Panc1 (cell line): Measurements from ENCODE around the gene GRID1. TPM values are rescaled to one million over a fixed set of nuclear protein-coding genes. Genes with fewer than 3 reads are reported as not detected.

ENCODE experiments used
- ATAC-seq: fragments of 200-7000 bp; cut with Tn5 transposase; 2 replicates; pipeline ENCODE4 v1.9.1; 2020; ENCODE audit warnings: mild to moderate bottlenecking, moderate library complexity
- BruUV-seq: library from RNA; stranded (reverse); fragments of 400-500 nt; replicated peaks from 2 replicates; lab custom pipeline; 2021; lab: Mats Ljungman, UMichigan
- CTCF ChIA-PET: fragments of 300-600 bp; sonication (Branson Sonifier 250); formaldehyde crosslinking; loops from one replicate; lab custom pipeline; 2022; ENCODE audit warnings: antibody characterized with exemption; lab: Charles Lee
- POLR2A ChIA-PET: fragments of 300-600 bp; sonication (Branson Sonifier 250); formaldehyde crosslinking; loops from one replicate; lab custom pipeline; 2022; ENCODE audit warnings: antibody characterized with exemption; lab: Charles Lee
- DNase-seq: peaks from one replicate; pipeline ENCODE4 v3.0.0-alpha.2; 2010; ENCODE audit warnings: low read depth, low spot score
- H3K27ac ChIP-seq: 2 replicates; pipeline ENCODE4 v1.5.1; 2011; ENCODE audit warnings: mild to moderate bottlenecking, low read length, inconsistent platforms
- H3K27me3 ChIP-seq: fragments of 200-500 bp; sonication (Bioruptor generic); 2 replicates; pipeline ENCODE4 v1.6.0; 2014; ENCODE audit warnings: low read length, inconsistent platforms; ENCODE audit not compliant: control insufficient read depth, insufficient read depth
- H3K36me3 ChIP-seq: fragments of 200-500 bp; sonication (Bioruptor generic); 2 replicates; pipeline ENCODE4 v1.5.1; 2014; ENCODE audit warnings: inconsistent platforms, mild to moderate bottlenecking, low read length, moderate library complexity; ENCODE audit not compliant: control insufficient read depth, insufficient read depth
- H3K4me1 ChIP-seq: 2 replicates; pipeline ENCODE4 v1.5.1; 2011; ENCODE audit warnings: inconsistent platforms, mild to moderate bottlenecking, low read length, moderate library complexity; ENCODE audit not compliant: control insufficient read depth, insufficient read depth
- H3K4me3 ChIP-seq, 2 experiments: 2 replicates each; pipeline ENCODE4 v1.5.1; 2011 to 2012; ENCODE audit warnings: low read depth in 2 of 2, low read length in 2 of 2, mild to moderate bottlenecking in 2 of 2, inconsistent platforms in 1 of 2, moderate library complexity in 1 of 2
- H3K9me3 ChIP-seq: fragments of 200-500 bp; sonication (Bioruptor generic); 2 replicates; pipeline ENCODE4 v1.5.1; 2014; ENCODE audit warnings: low read depth, mild to moderate bottlenecking, inconsistent platforms, low read length, moderate library complexity; ENCODE audit not compliant: control insufficient read depth, insufficient read depth
- POLR2AphosphoS5 ChIP-seq: IDR thresholded peaks from 2 replicates; pipeline ENCODE4 v1.6.1; 2012; ENCODE audit warnings: mild to moderate bottlenecking, low read depth, low read length, moderate library complexity
- SIN3A ChIP-seq: IDR thresholded peaks from 2 replicates; pipeline ENCODE4 v1.6.1; 2012; ENCODE audit warnings: low read depth, mild to moderate bottlenecking, low read length, moderate library complexity, borderline replicate concordance; ENCODE audit not compliant: insufficient read depth
- TCF7L2 ChIP-seq: IDR thresholded peaks from 2 replicates; pipeline ENCODE4 v1.6.1; 2011; ENCODE audit warnings: mild to moderate bottlenecking, low read depth, low read length, inconsistent platforms
- in situ Hi-C: cut with HindIII; loops from 2 replicates; pipeline ENCODE4 v1.10.0; 2016; ENCODE audit warnings: low sequenced_read_pairs, low pct_unique_long_range_greater_than_20kb
- intact Hi-C: fragments of 100-400 bp; cut with micrococcal nuclease; formaldehyde crosslinking; loops from one replicate; pipeline ENCODE4 v1.10.0; 2022; ENCODE audit not compliant: unreplicated experiment
- total RNA-seq: library from RNA; stranded (reverse); gene quantifications from one replicate; pipeline ENCODE4 v1.2.1, GENCODE V29; 2021; ENCODE audit not compliant: unreplicated experiment
- TF ChIP-seq, protein P1 (sequence below): fragments of 450-650 bp; IDR thresholded peaks from 2 replicates; pipeline ENCODE4 v1.5.1; 2017; ENCODE audit warnings: mild to moderate bottlenecking
- TF ChIP-seq, protein P2 (sequence below), 2 experiments: IDR thresholded peaks; 2 replicates each; pipeline ENCODE4 v1.6.1; 2011 to 2012; ENCODE audit warnings: low read depth in 2 of 2, control low read depth in 1 of 2, low read length in 1 of 2, mild to moderate bottlenecking in 1 of 2, moderate library complexity in 1 of 2; ENCODE audit not compliant: insufficient read depth in 1 of 2

Gene GRID1
- total RNA-seq, 1 experiment from 2014 or later, result 2.3 TPM

DNA sequence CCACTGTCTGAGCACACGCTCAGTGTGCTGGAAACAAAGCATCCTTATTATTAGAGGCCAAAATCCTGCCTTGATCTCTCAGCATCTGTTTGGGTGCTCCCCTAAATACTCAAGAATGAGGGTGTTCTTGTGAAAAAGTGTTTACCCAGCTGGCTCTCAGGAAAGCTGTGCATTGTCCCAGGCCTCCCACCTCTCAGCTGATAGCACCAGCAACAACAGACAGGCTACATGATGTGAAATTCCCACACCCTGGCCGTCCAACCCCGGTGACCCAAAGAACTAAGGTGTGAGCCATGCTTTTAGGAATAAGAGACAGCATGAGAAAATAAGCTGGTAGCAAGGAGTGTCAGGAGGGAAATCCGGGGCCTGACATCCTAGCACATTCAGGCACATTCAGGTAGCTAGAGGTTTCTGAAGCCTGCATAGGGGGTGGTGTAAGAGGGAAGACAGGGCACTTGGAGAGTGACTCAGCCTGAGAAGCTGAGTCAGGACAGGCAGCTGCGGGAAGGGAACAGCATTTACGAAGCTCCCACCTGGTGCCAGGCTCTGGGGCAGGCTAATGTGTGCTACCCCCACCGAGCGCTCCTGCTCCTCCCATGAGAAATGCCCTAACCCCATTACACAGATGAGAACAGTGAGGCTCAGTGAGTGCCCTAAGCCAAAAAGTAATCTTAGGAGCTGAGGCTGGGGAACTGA, 205.6 kb downstream of the GRID1 start:
- Histone ChIP-seq H3K36me3 (no peaks in the 10 kb centered on the region), H3K9me3 (no peaks in the 10 kb centered on the region), H3K4me3 (no peak overlapping the region), H3K27me3 (no peaks in the 10 kb centered on the region), H3K27ac (no peak overlapping the region), H3K4me1 (no peaks in the 10 kb centered on the region)
- ATAC-seq (0 out of 2 replicates have a peak, but pooled peaks have one; percentile 39), DNase-seq (no peak)
- POLR2A ChIA-PET, result no interaction called here
- in situ Hi-C loops (no loop called here), intact Hi-C loops (no loop called here)
- no TSS peak for BruUV-seq
- TF ChIP-seq, protein P1, sequence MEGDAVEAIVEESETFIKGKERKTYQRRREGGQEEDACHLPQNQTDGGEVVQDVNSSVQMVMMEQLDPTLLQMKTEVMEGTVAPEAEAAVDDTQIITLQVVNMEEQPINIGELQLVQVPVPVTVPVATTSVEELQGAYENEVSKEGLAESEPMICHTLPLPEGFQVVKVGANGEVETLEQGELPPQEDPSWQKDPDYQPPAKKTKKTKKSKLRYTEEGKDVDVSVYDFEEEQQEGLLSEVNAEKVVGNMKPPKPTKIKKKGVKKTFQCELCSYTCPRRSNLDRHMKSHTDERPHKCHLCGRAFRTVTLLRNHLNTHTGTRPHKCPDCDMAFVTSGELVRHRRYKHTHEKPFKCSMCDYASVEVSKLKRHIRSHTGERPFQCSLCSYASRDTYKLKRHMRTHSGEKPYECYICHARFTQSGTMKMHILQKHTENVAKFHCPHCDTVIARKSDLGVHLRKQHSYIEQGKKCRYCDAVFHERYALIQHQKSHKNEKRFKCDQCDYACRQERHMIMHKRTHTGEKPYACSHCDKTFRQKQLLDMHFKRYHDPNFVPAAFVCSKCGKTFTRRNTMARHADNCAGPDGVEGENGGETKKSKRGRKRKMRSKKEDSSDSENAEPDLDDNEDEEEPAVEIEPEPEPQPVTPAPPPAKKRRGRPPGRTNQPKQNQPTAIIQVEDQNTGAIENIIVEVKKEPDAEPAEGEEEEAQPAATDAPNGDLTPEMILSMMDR, result no peak
- TF ChIP-seq, protein P2, sequence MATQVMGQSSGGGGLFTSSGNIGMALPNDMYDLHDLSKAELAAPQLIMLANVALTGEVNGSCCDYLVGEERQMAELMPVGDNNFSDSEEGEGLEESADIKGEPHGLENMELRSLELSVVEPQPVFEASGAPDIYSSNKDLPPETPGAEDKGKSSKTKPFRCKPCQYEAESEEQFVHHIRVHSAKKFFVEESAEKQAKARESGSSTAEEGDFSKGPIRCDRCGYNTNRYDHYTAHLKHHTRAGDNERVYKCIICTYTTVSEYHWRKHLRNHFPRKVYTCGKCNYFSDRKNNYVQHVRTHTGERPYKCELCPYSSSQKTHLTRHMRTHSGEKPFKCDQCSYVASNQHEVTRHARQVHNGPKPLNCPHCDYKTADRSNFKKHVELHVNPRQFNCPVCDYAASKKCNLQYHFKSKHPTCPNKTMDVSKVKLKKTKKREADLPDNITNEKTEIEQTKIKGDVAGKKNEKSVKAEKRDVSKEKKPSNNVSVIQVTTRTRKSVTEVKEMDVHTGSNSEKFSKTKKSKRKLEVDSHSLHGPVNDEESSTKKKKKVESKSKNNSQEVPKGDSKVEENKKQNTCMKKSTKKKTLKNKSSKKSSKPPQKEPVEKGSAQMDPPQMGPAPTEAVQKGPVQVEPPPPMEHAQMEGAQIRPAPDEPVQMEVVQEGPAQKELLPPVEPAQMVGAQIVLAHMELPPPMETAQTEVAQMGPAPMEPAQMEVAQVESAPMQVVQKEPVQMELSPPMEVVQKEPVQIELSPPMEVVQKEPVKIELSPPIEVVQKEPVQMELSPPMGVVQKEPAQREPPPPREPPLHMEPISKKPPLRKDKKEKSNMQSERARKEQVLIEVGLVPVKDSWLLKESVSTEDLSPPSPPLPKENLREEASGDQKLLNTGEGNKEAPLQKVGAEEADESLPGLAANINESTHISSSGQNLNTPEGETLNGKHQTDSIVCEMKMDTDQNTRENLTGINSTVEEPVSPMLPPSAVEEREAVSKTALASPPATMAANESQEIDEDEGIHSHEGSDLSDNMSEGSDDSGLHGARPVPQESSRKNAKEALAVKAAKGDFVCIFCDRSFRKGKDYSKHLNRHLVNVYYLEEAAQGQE (IDR thresholded peaks at IDR 0.05; ENCODE audit: insufficient read depth in 1 of 2, low read depth in 2 of 2, low read length in 1 of 2), result no peak
- TF ChIP-seq SIN3A, result no peak
- TF ChIP-seq POLR2AphosphoS5, result no peak
- TF ChIP-seq TCF7L2, result no peak
- CTCF ChIA-PET, result no interaction called here

DNA sequence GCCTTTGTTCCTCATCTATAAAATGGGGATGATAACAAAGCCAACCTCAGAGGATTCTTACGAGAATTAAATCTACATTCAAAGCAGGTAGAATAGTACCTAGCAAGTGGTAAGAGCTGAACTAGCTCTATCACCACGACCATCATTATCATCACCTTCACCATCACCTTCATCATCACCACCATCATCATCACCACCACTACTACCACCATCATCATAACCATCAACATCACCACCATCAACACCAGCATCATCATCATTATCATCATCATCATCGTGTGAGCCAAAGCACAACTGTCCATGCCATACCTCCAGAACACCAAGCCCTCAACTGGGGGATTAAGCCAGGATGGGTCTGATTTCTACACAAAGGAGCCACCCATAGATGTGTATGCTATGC, 206.8 kb downstream of the GRID1 start:
- TF ChIP-seq, protein P2 (IDR thresholded peaks at IDR 0.05; ENCODE audit: insufficient read depth in 1 of 2, low read depth in 2 of 2, low read length in 1 of 2), result no peak
- TF ChIP-seq SIN3A, result no peak
- no peak for TF ChIP-seq POLR2AphosphoS5
- TF ChIP-seq, protein P1, result no peak
- no peak for TF ChIP-seq TCF7L2
- Histone ChIP-seq H3K4me3 (no peak overlapping the region), H3K27me3 (no peaks in the 10 kb centered on the region), H3K4me1 (no peaks in the 10 kb centered on the region), H3K9me3 (no peaks in the 10 kb centered on the region), H3K36me3 (no peaks in the 10 kb centered on the region), H3K27ac (no peak overlapping the region)
- in situ Hi-C loops, result no loop called here
- intact Hi-C loops, result no loop called here
- BruUV-seq, result no TSS peak
- ATAC-seq, result no peak
- ChIA-PET CTCF (no interaction called here), POLR2A (no interaction called here)
- DNase-seq, result no peak
